Esophagus squamous epithelium (tissue), 4 donors: ENCODE data around the gene MYOCD.

ENCODE experiments used
- CTCF ChIP-seq, 6 experiments: fragments of 450-650 bp in 4 of 6; fragments of 200-600 bp in 2 of 6; sonication (generic) in 2 of 6; IDR thresholded peaks; one replicate each; pipeline ENCODE4 v1.5.1; 2016 to 2019; ENCODE audit warnings: antibody characterized with exemption in 6 of 6, mild to moderate bottlenecking in 4 of 6, moderate library complexity in 4 of 6
- POLR2A ChIP-seq, 4 donors: fragments of 450-650 bp; IDR thresholded peaks; one replicate each; pipeline ENCODE4 v1.6.1; 2017; ENCODE audit warnings: antibody characterized with exemption in 4 of 4, mild to moderate bottlenecking in 4 of 4, moderate library complexity in 3 of 4

- TF ChIP-seq CTCF (IDR thresholded peaks at IDR 0.05): no peak
- TF ChIP-seq POLR2A (IDR thresholded peaks at IDR 0.05): no peak
Measured at GRCh38 chr17:12643822-12644221, 21.9 kb upstream of the MYOCD start.
